ENCODE results near the gene NOP10. TPM values are rescaled to one million over a fixed set of nuclear protein-coding genes. Genes with fewer than 3 reads are reported as not detected.

Gene NOP10
- polyA plus RNA-seq, 1 of the 3 experiments (the other 2 are of a cell fraction): 440 TPM

DNA sequence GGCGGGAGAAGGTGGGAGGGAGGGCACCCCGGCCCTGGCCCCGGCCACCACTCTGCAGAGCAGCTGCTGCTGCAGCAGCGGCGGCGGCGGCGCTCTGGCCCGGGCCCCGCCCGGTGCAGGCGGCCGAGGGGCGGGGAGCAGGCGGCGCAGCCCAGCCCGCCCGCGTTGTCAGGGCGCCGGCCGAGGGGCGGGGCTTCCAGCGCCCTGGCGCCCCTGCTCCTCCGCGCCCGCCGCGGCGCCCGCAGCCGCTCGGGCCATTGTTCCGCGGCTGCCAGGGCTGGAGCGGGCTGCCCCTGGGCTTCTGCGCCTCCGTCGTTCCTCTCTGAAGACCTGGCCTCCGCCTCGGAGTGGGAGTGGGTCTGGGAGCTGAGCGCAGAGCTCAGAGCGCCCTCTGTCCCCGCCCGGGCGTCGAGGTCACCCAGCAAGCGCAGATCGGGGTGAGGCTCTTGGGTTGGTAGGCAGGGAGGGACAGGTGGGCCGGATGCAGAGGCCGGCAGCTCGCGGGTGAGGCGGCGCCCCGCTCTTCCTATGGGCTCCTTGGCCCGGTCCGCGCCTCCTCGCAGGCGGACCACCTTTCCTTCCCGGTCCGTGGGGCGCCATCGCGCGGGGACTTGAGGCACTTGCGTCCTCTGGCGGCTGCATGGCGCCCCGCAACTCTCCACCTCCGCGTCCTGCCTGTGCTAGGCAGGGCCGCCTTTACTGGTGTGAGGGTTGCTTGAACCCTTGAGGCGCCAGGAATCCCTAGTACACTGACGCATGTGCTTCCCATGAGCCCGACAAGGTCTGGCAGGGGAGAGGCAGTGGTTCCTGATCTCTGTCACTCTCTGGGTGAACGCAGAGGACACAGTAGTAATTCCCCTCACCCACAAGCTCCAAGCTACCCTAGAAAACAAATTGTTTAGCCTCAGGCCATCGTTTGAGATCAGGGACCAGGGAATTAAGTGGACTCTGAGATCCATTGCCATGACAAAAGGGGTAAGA, 24.5 kb upstream of the NOP10 start, which contains the start of gene LPCAT4:
Gene LPCAT4, minus strand, starts transcription at position 96 of the 981 bp plus-strand sequence. CDS start 96 bp downstream, outside the sequence.
- peak within 1 kb of the TSS; percentile 86 for H3K9ac ChIP-seq
- no peak for TF ChIP-seq FOSL2 (IDR thresholded peaks at IDR 0.05; ENCODE audit: borderline replicate concordance, low read depth)
- no peak for TF ChIP-seq JUND (IDR thresholded peaks at IDR 0.05)
- no peak for TF ChIP-seq TCF12 (IDR thresholded peaks at IDR 0.05)
- TF ChIP-seq, protein P1, sequence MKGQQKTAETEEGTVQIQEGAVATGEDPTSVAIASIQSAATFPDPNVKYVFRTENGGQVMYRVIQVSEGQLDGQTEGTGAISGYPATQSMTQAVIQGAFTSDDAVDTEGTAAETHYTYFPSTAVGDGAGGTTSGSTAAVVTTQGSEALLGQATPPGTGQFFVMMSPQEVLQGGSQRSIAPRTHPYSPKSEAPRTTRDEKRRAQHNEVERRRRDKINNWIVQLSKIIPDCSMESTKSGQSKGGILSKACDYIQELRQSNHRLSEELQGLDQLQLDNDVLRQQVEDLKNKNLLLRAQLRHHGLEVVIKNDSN (IDR thresholded peaks at IDR 0.05; ENCODE audit: borderline replicate concordance, low read depth): no peak
- TF ChIP-seq, protein P2, sequence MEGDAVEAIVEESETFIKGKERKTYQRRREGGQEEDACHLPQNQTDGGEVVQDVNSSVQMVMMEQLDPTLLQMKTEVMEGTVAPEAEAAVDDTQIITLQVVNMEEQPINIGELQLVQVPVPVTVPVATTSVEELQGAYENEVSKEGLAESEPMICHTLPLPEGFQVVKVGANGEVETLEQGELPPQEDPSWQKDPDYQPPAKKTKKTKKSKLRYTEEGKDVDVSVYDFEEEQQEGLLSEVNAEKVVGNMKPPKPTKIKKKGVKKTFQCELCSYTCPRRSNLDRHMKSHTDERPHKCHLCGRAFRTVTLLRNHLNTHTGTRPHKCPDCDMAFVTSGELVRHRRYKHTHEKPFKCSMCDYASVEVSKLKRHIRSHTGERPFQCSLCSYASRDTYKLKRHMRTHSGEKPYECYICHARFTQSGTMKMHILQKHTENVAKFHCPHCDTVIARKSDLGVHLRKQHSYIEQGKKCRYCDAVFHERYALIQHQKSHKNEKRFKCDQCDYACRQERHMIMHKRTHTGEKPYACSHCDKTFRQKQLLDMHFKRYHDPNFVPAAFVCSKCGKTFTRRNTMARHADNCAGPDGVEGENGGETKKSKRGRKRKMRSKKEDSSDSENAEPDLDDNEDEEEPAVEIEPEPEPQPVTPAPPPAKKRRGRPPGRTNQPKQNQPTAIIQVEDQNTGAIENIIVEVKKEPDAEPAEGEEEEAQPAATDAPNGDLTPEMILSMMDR (IDR thresholded peaks at IDR 0.05): peak; percentile 91
- TF ChIP-seq EP300 (IDR thresholded peaks at IDR 0.05; ENCODE audit: borderline replicate concordance in 1 of 2, low read depth in 1 of 2, low read length in 1 of 2): no peak
- TF ChIP-seq RFX5 (IDR thresholded peaks at IDR 0.05; ENCODE audit: low read length): no peak
- TF ChIP-seq SMC3 (IDR thresholded peaks at IDR 0.05; ENCODE audit: low read depth, low read length): peak; percentile 82
- TF ChIP-seq NFIC (IDR thresholded peaks at IDR 0.05; ENCODE audit: borderline replicate concordance): no peak
- peak; percentile 38; the same call in 1 of the 2 replicates for TF ChIP-seq NRF1 (IDR thresholded peaks at IDR 0.05; ENCODE audit: low read depth, low read length)
- TF ChIP-seq, protein P3, sequence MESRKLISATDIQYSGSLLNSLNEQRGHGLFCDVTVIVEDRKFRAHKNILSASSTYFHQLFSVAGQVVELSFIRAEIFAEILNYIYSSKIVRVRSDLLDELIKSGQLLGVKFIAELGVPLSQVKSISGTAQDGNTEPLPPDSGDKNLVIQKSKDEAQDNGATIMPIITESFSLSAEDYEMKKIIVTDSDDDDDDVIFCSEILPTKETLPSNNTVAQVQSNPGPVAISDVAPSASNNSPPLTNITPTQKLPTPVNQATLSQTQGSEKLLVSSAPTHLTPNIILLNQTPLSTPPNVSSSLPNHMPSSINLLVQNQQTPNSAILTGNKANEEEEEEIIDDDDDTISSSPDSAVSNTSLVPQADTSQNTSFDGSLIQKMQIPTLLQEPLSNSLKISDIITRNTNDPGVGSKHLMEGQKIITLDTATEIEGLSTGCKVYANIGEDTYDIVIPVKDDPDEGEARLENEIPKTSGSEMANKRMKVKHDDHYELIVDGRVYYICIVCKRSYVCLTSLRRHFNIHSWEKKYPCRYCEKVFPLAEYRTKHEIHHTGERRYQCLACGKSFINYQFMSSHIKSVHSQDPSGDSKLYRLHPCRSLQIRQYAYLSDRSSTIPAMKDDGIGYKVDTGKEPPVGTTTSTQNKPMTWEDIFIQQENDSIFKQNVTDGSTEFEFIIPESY (IDR thresholded peaks at IDR 0.05; ENCODE audit: borderline replicate concordance, low read depth): no peak
- peak; percentile 35; the same call in 1 of the 2 replicates for TF ChIP-seq MXI1 (IDR thresholded peaks at IDR 0.05; ENCODE audit: low read depth, low read length)
- no peak for TF ChIP-seq TEAD4 (IDR thresholded peaks at IDR 0.05; ENCODE audit: borderline replicate concordance, insufficient read depth)
- no peak for TF ChIP-seq MEF2A (IDR thresholded peaks at IDR 0.05; ENCODE audit: borderline replicate concordance, low read depth)
- no peak for TF ChIP-seq FOXM1 (IDR thresholded peaks at IDR 0.05; ENCODE audit: low read depth)
- no peak for TF ChIP-seq GATA2 (CRISPR knock-in tag; IDR thresholded peaks at IDR 0.05)
- peak; percentile 31 for TF ChIP-seq CHD2 (IDR thresholded peaks at IDR 0.05; ENCODE audit: low read length, partially characterized antibody)
- peak; percentile 61; the same call in 1 of the 2 replicates for TF ChIP-seq YY1 (IDR thresholded peaks at IDR 0.05; ENCODE audit: low read depth)
- peak; percentile 65 for TF ChIP-seq RAD21 (IDR thresholded peaks at IDR 0.05; ENCODE audit: low read length)
- TF ChIP-seq, protein P4, sequence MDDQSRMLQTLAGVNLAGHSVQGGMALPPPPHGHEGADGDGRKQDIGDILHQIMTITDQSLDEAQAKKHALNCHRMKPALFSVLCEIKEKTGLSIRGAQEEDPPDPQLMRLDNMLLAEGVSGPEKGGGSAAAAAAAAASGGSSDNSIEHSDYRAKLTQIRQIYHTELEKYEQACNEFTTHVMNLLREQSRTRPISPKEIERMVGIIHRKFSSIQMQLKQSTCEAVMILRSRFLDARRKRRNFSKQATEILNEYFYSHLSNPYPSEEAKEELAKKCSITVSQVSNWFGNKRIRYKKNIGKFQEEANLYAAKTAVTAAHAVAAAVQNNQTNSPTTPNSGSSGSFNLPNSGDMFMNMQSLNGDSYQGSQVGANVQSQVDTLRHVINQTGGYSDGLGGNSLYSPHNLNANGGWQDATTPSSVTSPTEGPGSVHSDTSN (IDR thresholded peaks at IDR 0.05): 0 out of 2 replicates have a peak, but pooled peaks have one; percentile 3
- TF ChIP-seq, protein P5, sequence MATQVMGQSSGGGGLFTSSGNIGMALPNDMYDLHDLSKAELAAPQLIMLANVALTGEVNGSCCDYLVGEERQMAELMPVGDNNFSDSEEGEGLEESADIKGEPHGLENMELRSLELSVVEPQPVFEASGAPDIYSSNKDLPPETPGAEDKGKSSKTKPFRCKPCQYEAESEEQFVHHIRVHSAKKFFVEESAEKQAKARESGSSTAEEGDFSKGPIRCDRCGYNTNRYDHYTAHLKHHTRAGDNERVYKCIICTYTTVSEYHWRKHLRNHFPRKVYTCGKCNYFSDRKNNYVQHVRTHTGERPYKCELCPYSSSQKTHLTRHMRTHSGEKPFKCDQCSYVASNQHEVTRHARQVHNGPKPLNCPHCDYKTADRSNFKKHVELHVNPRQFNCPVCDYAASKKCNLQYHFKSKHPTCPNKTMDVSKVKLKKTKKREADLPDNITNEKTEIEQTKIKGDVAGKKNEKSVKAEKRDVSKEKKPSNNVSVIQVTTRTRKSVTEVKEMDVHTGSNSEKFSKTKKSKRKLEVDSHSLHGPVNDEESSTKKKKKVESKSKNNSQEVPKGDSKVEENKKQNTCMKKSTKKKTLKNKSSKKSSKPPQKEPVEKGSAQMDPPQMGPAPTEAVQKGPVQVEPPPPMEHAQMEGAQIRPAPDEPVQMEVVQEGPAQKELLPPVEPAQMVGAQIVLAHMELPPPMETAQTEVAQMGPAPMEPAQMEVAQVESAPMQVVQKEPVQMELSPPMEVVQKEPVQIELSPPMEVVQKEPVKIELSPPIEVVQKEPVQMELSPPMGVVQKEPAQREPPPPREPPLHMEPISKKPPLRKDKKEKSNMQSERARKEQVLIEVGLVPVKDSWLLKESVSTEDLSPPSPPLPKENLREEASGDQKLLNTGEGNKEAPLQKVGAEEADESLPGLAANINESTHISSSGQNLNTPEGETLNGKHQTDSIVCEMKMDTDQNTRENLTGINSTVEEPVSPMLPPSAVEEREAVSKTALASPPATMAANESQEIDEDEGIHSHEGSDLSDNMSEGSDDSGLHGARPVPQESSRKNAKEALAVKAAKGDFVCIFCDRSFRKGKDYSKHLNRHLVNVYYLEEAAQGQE (IDR thresholded peaks at IDR 0.05; ENCODE audit: low read depth, low read length): no peak
- TF ChIP-seq FOXJ3 (CRISPR knock-in tag; IDR thresholded peaks at IDR 0.05): peak; percentile 45; the same call in 1 of the 2 replicates
- peak; percentile 82 for TF ChIP-seq POLR2AphosphoS5 (IDR thresholded peaks at IDR 0.05; ENCODE audit: low read depth, low read length)

More for the DNA sequence above, 24.5 kb upstream of the NOP10 start, which contains the start of gene LPCAT4:
- Histone ChIP-seq H3K4me1 (ENCODE audit: control insufficient read depth in 1 of 2, insufficient read depth in 2 of 2, low read depth in 1 of 2, low read length in 1 of 2) (peaks cover 0 to 19% of the 10 kb centered on the region in 2 experiments; a peak in 1 of 4 replicates), H4K20me1 (ENCODE audit: insufficient read depth) (peaks cover 13% of the 10 kb centered on the region), H3K79me2 (ENCODE audit: insufficient read depth) (peaks cover 24% of the 10 kb centered on the region), H3K27ac (ENCODE audit: low read depth in 2 of 2, low read length in 1 of 2) (peak within 1 kb of the TSS; percentile 92 to 96), H3F3A (replicated peaks; ENCODE audit: insufficient read depth) (no peaks in the 10 kb centered on the region), H3K9me2 (no peaks in the 10 kb centered on the region), H3K27me3 (ENCODE audit: insufficient read depth) (no peaks in the 10 kb centered on the region), H3K36me3 (replicated peaks in 1 of 2; ENCODE audit: control insufficient read depth in 1 of 2, insufficient read depth in 2 of 2, low read length in 1 of 2) (peaks cover 7 to 17% of the 10 kb centered on the region in 2 experiments), H3K9me3 (no peaks in the 10 kb centered on the region), H3K4me3 (ENCODE audit: low read depth in 2 of 2, low read length in 1 of 2) (peak within 1 kb of the TSS; percentile 74 to 99), H2AFZ (ENCODE audit: low read depth) (peak within 1 kb of the TSS; percentile 96), H3K4me2 (peak within 1 kb of the TSS; percentile 99)
- ChIA-PET CTCF (interaction anchor here (0.6 to 2.7 kb wide), 43 partner anchors 9 to 565 kb away, joined by 3 to 17 read pairs (median 4); partner anchors contain the start of genes EMC4, GOLGA8B, KATNBL1 and NOP10), POLR2A (interaction anchor here (1.3 to 2.7 kb wide), 3 partner anchors 25 to 216 kb away, joined by 3 to 19 read pairs (median 16); partner anchors contain the start of genes GOLGA8B, NOP10, NUTM1 and SLC12A6)
- peak; percentile 98 for DNase-seq
- under 1% methylated on average over 16 of the region's 80 CpGs for WGBS (ENCODE audit: low lambda C conversion rate)
